ENCODE measurements around the gene MESP1.

The MESP1 gene

DNA sequence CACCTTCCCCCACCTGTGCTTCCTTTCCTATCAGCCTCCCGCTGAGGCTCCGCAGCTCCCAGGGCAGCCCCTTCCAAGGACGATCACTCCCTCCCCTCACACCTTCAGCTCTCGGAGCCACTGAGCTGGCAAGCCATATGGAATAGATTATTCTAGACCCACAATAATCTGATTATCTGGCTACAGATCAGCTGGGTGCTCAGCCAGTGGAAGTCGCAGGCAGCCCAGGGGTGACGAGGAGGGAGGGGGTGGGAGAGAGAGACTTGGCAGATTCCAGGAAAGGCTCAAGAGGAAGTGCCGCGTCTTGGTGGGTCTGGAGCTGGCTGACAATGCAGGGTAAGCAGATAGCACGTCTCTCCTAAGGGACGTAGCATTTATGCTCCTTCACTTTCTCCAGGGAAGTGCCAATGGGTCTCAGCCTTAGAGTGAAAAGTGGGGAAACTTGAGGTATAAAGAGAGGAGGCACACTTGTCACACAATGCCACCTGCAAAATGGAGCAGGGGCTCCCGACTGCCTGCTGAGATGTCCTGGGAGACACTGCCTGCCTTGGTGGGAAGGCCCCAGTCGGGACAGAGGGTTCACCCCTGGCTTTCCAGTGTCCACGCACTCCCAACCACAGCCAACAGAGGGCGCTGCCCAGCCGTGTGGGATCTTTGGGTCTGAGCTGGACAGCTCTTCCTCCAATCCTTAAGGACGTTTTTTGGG lies 9.4 kb upstream of the MESP1 start:
- in situ Hi-C loops (cut with MboI; ENCODE audit: low sequenced_read_pairs), result no loop called here

- in situ Hi-C loops (cut with MboI; ENCODE audit: low sequenced_read_pairs), result loop anchor here (10.0 kb wide), 2 partner anchors 115 to 335 kb away; no protein-coding TSS in a partner anchor
Measured at GRCh38 chr15:89759835-89760234, 8.8 kb upstream of the MESP1 start.

DNA sequence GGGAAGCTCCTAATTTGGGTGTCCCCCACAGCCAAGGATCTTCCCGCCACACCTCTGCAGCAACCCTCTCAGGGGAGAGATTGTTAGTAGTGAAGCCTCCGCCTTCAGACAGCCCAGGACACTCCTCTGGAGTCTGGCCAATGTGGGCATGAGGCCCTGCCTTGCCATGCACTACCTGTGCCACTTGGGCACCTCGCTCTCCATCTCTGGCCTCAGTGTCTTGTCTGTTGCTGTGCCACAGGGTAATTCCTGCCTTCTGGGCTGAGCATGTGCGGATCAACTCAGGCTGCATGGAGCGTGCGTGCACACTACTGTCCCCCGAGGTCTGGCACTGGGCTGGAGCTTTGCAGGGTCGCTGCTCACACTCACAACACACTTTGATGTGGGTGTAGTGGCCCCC lies 7.9 kb upstream of the MESP1 start:
- in situ Hi-C loops (cut with MboI; ENCODE audit: low sequenced_read_pairs), result loop anchor here (10.0 kb wide), 2 partner anchors 116 to 336 kb away; no protein-coding TSS in a partner anchor

GRCh38 chr15:89758283-89758682 lies 7.2 kb upstream of the MESP1 start:
- in situ Hi-C loops (cut with MboI; ENCODE audit: low sequenced_read_pairs), result loop anchor here (10.0 kb wide), 2 partner anchors 117 to 337 kb away; no protein-coding TSS in a partner anchor

DNA sequence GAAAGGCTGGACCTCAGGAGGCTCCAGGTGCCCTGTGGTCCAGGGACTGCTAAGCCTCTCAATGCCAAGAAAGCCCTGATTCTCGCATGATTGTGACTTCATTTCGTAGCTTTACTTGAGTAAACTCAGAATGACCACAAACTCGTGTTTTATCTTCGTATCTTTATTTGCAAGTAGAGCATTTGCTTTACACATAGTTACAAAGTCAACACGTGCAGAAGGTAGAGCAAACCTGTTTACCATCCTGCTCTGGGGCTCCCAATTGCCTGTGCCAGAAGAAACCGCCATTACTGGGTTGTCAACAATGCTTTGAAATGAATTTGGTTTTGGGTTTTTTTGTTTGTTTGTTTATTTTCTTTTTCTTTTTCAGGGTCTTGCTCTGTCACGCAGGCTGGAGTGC lies 5.8 kb upstream of the MESP1 start:
- in situ Hi-C loops (cut with MboI; ENCODE audit: low sequenced_read_pairs), result loop anchor here (10.0 kb wide), 2 partner anchors 118 to 338 kb away; no protein-coding TSS in a partner anchor

- in situ Hi-C loops (cut with MboI; ENCODE audit: low sequenced_read_pairs), result loop anchor here (10.0 kb wide), 2 partner anchors 119 to 339 kb away; no protein-coding TSS in a partner anchor
Measured at GRCh38 chr15:89755701-89756100, 4.7 kb upstream of the MESP1 start.

DNA sequence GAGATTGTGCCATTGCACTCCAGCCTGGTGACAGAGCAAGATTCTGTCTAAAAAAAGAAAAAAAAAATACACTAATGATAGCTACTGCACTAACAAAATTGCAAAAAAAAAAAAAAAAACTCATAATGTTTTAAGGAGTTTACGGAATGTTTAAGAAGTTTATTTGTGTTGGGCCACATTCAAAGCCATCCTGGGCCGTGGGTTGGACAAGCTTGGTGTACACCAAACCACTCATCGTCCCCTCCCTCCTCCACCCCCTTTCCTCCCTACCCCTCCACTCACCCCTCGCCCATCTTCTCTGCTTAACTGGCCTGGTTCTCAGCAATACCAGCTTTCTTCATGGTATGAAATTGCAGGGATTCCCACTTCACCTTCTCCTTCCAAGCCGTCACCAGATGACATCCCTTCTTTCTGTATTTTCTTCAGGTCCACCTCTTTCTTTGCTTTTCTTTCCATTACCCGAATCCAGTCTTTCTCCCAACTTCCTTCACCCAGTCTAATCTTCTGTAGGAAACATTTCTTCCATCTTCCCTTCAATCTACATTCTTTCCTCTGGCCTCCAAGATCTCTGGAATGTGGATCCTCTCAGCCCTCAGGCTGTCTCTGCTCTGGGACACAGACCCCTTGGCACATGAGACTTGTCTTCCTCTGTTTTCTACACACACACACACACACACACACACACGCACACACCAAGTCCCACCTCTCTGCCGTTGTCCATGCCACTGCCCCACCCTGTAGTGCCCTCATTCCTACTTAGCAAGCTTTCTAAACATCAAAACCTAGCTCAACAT lies 3.5 kb upstream of the MESP1 start:
- in situ Hi-C loops (cut with MboI; ENCODE audit: low sequenced_read_pairs), result loop anchor here (10.0 kb wide), 2 partner anchors 120 to 340 kb away; no protein-coding TSS in a partner anchor

DNA sequence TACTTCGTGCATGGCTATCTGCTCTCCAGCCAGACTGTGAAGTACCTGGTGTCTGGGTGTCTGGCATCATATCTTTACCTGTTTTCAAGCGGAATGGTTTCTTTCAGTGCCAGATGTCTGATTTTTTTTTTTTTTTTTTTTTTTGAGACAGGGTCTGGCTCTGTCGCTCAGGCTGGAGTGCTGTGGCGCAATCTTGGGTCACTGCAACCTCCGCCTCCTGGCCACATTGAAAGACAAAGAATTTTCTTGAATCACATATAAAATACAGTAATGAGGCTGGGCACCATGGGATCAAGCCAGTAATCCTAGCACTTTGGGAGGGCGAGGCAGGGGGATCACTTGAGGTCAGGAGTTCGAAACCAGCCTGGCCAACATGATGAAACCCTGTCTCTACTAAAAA lies 2.8 kb upstream of the MESP1 start:
- in situ Hi-C loops (cut with MboI; ENCODE audit: low sequenced_read_pairs), result loop anchor here (10.0 kb wide), 2 partner anchors 121 to 341 kb away; no protein-coding TSS in a partner anchor

DNA sequence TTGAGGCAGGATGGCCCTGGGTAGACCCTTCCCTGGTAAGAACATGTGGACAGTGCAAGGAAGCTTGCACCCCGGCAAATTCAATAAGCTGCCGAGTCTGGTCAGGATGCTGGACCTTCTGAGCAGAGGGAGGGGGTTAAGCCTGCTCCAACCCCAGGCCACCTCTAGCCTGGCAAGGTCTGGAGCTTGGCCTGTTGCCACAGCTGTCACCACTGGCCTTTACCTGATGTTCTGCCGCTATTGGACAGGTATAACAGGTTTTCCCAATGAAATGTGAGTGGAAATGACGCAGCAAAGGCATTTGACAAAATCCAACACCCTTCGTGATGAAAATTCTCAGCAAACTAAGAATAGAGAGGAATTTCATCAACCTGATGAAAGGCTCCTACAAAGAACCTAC lies 699 bp upstream of the MESP1 start:
- in situ Hi-C loops (cut with MboI; ENCODE audit: low sequenced_read_pairs), result loop anchor here (10.0 kb wide), 2 partner anchors 123 to 343 kb away; no protein-coding TSS in a partner anchor

- in situ Hi-C loops (cut with MboI; ENCODE audit: low sequenced_read_pairs), result loop anchor here (10.0 kb wide), 3 partner anchors 125 to 345 kb away; no protein-coding TSS in a partner anchor
Measured at GRCh38 chr15:89749951-89750559, 994 bp downstream of the MESP1 start.

GRCh38 chr15:89749526-89749925 lies 1.5 kb downstream of the MESP1 start:
- in situ Hi-C loops (cut with MboI; ENCODE audit: low sequenced_read_pairs), result loop anchor here (10.0 kb wide), 1 partner anchor 325 kb away; no protein-coding TSS in a partner anchor

DNA sequence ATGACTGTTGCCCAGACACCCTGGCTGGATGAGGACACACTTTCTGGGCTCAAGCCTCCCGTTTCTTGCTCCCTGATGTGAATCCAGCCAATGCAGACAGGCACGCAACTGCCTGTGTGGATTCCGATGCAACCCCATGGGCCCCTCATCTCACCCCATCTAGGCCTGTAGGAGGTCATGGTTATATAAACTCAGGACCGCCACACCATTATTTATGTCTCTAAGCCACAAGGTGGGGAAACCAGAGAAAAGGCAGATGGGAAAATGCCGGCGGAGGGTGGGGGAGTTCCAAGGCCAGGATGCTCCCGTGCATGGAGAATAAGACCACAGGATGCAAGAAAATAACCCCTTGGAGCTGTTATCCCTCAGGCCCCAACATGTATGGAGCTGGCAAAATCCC lies 2.0 kb downstream of the MESP1 start:
- in situ Hi-C loops (cut with MboI; ENCODE audit: low sequenced_read_pairs), result loop anchor here (10.0 kb wide), 1 partner anchor 326 kb away; no protein-coding TSS in a partner anchor

- in situ Hi-C loops (cut with MboI; ENCODE audit: low sequenced_read_pairs), result loop anchor here (10.0 kb wide), 1 partner anchor 327 kb away; no protein-coding TSS in a partner anchor
Measured at GRCh38 chr15:89747708-89748682, 3.1 kb downstream of the MESP1 start.

DNA sequence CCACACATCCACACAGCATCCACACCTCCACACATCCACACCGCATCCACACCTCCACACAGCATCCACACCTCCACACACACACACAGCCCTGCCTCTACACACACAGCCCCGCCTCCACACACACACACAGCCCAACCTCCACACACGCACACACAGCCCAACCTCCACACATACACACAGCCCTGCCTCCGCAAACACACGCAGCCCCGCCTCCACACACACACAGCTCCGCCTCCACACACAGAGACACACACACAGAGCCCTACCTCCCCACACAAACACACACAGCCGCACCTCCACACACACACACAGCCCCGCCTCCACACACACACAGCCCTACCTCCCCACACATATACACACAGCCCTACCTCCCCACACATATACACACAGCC lies 4.7 kb downstream of the MESP1 start:
- in situ Hi-C loops (cut with MboI; ENCODE audit: low sequenced_read_pairs), result loop anchor here (10.0 kb wide), 1 partner anchor 328 kb away; no protein-coding TSS in a partner anchor

GRCh38 chr15:89745768-89746167 lies 5.3 kb downstream of the MESP1 start:
- in situ Hi-C loops (cut with MboI; ENCODE audit: low sequenced_read_pairs), result loop anchor here (10.0 kb wide), 1 partner anchor 329 kb away; no protein-coding TSS in a partner anchor

- in situ Hi-C loops (cut with MboI; ENCODE audit: low sequenced_read_pairs), result loop anchor here (10.0 kb wide), 1 partner anchor 330 kb away; no protein-coding TSS in a partner anchor
Measured at GRCh38 chr15:89745131-89745530, 5.9 kb downstream of the MESP1 start.

DNA sequence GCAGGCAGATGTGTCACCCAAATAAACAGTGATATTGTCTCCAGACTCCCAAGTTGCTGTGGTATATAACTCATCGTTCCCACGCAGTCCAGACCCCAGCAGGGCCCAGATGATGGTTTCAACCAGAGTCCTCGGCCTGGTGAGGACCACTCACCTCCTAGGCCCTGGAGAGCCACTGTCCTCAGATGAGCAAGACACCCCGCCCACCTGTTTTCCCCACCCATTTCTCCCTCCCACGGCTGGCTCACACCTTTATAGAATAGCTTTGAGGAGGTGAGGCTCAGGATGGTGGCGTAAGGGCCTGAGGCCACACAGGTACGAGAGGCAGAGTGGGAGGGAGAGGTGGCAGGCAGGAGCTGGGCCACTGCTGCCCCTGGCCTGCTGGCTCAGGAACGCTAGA lies 7.5 kb downstream of the MESP1 start:
- in situ Hi-C loops (cut with MboI; ENCODE audit: low sequenced_read_pairs), result loop anchor here (10.0 kb wide), 1 partner anchor 331 kb away; no protein-coding TSS in a partner anchor

DNA sequence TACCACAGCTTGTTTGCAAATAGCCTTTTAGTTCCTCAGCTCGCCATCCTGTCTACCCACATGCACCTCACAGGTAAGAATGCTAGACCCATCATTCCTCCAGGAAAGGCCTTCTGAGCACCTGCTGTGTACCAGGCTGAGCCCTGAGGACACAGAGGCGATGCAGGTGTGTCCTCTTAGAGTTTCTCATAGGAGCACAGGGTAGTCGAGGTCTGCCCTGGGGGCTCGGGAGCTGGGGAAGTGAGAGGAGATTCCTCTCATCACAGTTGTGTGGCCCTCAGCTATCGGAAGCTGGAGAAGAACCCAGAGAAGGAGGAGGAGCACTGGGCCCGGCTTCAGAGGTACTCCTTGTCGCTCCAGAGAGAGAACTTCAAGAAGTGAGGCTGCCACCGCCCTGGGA lies 8.0 kb downstream of the MESP1 start:
- in situ Hi-C loops (cut with MboI; ENCODE audit: low sequenced_read_pairs), result loop anchor here (10.0 kb wide), 1 partner anchor 332 kb away; no protein-coding TSS in a partner anchor

GRCh38 chr15:89740137-89740536 lies 10.9 kb downstream of the MESP1 start:
- in situ Hi-C loops (cut with MboI; ENCODE audit: low sequenced_read_pairs), result loop anchor here (10.0 kb wide), 1 partner anchor 335 kb away; no protein-coding TSS in a partner anchor
